Esophagus (tissue), 2 donors: Measurements from ENCODE around the gene MDGA2. TPM values are rescaled to one million over a fixed set of nuclear protein-coding genes. Genes with fewer than 3 reads are reported as not detected.

Experiments used
- H3K27ac ChIP-seq, 2 donors: one replicate each; pipeline ENCODE4 v1.5.1; 2013; ENCODE audit warnings: low read depth in 2 of 2, mild to moderate bottlenecking in 2 of 2, inconsistent platforms in 1 of 2, low read length in 1 of 2, moderate library complexity in 1 of 2
- H3K27me3 ChIP-seq, 2 donors: one replicate each; pipeline ENCODE4 v1.6.1; 2013; ENCODE audit warnings: low read length in 2 of 2, control low read depth in 1 of 2, mild to moderate bottlenecking in 1 of 2; ENCODE audit not compliant: insufficient read depth in 2 of 2, control insufficient read depth in 1 of 2
- H3K36me3 ChIP-seq, 2 donors: one replicate each; pipeline ENCODE4 v1.6.1; 2013; ENCODE audit warnings: low read length in 1 of 2; ENCODE audit not compliant: control insufficient read depth in 2 of 2, insufficient read depth in 2 of 2
- H3K4me1 ChIP-seq, 2 donors: one replicate each; pipeline ENCODE4 v1.6.1; 2013; ENCODE audit warnings: low read length in 1 of 2; ENCODE audit not compliant: control insufficient read depth in 2 of 2, insufficient read depth in 2 of 2
- H3K4me3 ChIP-seq, 2 donors: one replicate each; pipeline ENCODE4 v1.5.1; 2013; ENCODE audit warnings: low read length in 2 of 2, mild to moderate bottlenecking in 2 of 2, low read depth in 1 of 2, moderate library complexity in 1 of 2
- H3K9me3 ChIP-seq, 2 donors: one replicate each; pipeline ENCODE4 v1.6.1; 2013; ENCODE audit warnings: mild to moderate bottlenecking in 2 of 2, low read depth in 1 of 2, low read length in 1 of 2, moderate library complexity in 1 of 2; ENCODE audit not compliant: control insufficient read depth in 2 of 2, insufficient read depth in 1 of 2
- whole genome bisulfite sequencing, 2 donors: extraction: QIAGEN DNeasy Blood & Tissue Kit; methylation state at CpG; one replicate each; pipeline ENCODE4 v1.1.7; 2013; 5-methylcytosine and 5-hydroxymethylcytosine counted together
- polyA plus RNA-seq, 2 donors: library from polyadenylated mRNA; stranded (reverse); fragments of 200-250 nt; gene quantifications; one replicate each; pipeline ENCODE4 v1.2.3, GENCODE V29; 2013
- donor health status: healthy with polysubstance abuse.
- donor health status: Bipolar disorder and iron deficiency.

MDGA2 gene
- polyA plus RNA-seq, 2 donors = not detected

DNA sequence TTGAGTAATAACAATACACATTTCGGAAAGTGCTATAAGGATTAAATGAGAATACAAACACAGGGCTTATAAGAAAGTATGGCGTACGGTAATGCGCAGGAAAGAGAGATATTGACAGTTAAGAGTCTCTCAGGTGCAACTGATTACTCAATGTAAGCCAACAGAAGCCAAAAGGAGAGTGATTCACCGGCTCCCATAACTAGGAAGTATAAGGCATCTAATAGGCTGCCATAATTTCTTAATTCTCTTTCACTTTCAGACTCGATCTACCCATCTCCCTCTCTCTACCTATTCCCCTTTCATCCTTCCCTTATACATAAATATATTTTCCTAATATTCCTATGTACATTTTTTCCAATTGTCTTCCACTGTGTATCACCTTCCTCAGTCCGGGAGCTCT lies 90.0 kb downstream of the MDGA2 start:
- Histone ChIP-seq H3K4me1 (no peaks in the 10 kb centered on the region), H3K9me3 (no peaks in the 10 kb centered on the region), H3K4me3 (no peak overlapping the region), H3K27ac (no peak overlapping the region), H3K36me3 (no peaks in the 10 kb centered on the region), H3K27me3 (no peaks in the 10 kb centered on the region)
- 87 to 88% methylated on average over 7 of the region's 7 CpGs for WGBS, 2 donors

DNA sequence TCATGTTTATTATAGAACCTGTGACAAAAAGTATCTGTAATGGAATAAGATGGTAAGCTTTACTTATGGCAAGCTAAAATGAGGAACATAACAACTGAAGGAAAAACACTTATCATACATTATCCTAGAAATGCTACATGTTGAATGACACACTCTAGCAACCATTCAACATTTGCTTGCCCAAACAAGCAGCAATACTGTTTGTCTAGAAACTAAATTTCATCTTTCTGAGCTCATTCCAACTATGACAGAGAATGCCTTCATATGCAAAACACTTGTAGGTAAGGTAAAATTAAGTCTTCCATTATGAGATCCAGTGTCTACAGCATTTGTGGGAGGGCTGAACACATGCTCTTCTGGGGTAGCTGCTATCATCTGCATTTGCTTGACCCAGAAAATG lies 108.1 kb downstream of the MDGA2 start:
- Histone ChIP-seq H3K27me3 (no peaks in the 10 kb centered on the region), H3K4me1 (no peaks in the 10 kb centered on the region), H3K27ac (no peak overlapping the region), H3K36me3 (no peaks in the 10 kb centered on the region), H3K4me3 (no peak overlapping the region), H3K9me3 (peaks cover 7 to 10% of the 10 kb centered on the region in 2 donors)

DNA sequence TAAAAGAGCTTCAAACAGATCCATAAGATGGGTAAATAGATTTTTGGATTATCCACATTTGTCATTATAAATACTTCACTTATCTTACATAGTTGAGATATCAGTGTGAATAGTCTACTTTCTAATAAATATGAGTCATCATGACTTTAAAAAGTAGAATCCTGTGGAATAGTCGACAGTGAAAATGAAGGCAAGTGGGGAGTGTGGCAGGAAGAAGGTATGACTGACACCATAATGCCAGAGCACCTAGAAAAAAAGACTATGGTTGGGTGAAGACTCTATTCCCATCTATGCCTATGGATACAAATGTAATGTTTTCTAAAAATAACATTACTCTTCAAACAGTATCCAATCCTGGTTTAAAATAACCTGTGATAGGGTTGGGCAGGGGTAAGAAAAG lies 117.5 kb downstream of the MDGA2 start:
- no peaks in the 10 kb centered on the region for H3K9me3 ChIP-seq
- no peak overlapping the region for H3K27ac ChIP-seq
- H3K36me3 ChIP-seq = no peaks in the 10 kb centered on the region
- 43% methylated on average over 1 of the region's 1 CpG for WGBS, 2 donors
- no peaks in the 10 kb centered on the region for H3K27me3 ChIP-seq
- no peak overlapping the region for H3K4me3 ChIP-seq
- H3K4me1 ChIP-seq = no peaks in the 10 kb centered on the region

DNA sequence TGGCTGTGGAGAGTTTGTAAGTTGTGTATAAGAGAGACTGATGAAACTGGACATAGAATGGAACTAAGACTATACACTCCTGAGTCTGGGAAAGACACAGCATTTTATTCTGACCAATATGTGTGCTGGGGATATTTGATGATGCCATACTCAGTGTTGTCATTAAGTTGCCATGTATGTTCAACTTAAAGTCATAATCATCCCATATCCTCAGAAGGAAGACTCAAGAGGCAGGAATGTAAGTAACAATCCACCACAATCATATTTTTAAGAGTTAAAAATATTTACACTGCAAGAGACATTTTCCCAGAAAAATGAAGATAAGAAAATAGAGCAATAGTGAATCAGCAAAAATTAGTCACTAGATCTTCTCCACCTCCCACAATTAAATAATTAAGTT lies 120.1 kb downstream of the MDGA2 start:
- Histone ChIP-seq H3K27ac (no peak overlapping the region), H3K36me3 (no peaks in the 10 kb centered on the region)

DNA sequence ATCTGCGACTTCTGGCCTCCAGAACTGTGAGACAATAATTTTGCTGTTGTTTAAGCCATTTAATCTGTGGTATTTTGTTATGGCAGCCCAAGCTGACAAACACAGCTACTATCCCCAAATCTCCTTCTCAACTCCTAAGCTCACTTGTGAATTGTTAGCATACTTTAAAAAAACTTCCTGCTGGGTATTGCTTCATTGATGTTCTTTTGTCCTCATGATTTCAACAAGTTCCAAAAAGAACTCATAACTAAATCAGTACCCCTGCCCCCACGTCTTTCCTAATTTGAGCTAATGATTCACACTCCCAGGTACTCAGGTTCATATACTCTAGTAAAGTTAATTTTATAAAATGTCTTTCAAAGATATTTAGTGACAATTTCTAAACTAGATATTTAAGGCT lies 125.5 kb downstream of the MDGA2 start:
- Histone ChIP-seq H3K27ac (no peak overlapping the region), H3K4me1 (no peaks in the 10 kb centered on the region), H3K9me3 (no peaks in the 10 kb centered on the region), H3K27me3 (no peaks in the 10 kb centered on the region), H3K4me3 (no peak overlapping the region), H3K36me3 (no peaks in the 10 kb centered on the region)
- 63 to 78% methylated on average over 2 of the region's 2 CpGs for WGBS, 2 donors

More for the DNA sequence above, 120.1 kb downstream of the MDGA2 start:
- H3K27me3 ChIP-seq = no peaks in the 10 kb centered on the region
- no peak overlapping the region for H3K4me3 ChIP-seq
- H3K4me1 ChIP-seq = no peaks in the 10 kb centered on the region
- no peaks in the 10 kb centered on the region for H3K9me3 ChIP-seq

DNA sequence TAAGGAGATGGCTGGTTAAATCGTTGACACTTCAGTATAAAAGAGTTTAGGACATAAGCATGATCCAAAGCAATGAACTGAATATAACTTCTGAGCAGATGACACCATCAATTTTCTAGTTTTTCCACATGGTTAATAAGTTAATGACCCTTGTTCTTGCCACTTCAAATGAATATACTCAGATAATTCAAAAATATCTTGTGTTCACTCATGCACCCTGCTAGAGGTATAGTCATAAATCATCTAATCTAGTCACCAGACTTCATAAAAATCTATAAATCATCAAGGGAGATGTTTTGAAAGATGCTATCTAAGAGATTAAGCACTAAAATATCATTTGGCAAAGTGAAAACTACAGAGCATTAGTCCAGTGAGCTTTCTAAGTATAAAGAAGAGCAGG lies 131.9 kb downstream of the MDGA2 start:
- no peaks in the 10 kb centered on the region for H3K4me1 ChIP-seq
- 67 to 75% methylated on average over 1 of the region's 1 CpG for WGBS, 2 donors
- no peaks in the 10 kb centered on the region for H3K27me3 ChIP-seq
- H3K9me3 ChIP-seq = peaks cover 0 to 3% of the 10 kb centered on the region in 2 donors
- H3K27ac ChIP-seq = no peak overlapping the region
- H3K4me3 ChIP-seq = no peak overlapping the region
- no peaks in the 10 kb centered on the region for H3K36me3 ChIP-seq

DNA sequence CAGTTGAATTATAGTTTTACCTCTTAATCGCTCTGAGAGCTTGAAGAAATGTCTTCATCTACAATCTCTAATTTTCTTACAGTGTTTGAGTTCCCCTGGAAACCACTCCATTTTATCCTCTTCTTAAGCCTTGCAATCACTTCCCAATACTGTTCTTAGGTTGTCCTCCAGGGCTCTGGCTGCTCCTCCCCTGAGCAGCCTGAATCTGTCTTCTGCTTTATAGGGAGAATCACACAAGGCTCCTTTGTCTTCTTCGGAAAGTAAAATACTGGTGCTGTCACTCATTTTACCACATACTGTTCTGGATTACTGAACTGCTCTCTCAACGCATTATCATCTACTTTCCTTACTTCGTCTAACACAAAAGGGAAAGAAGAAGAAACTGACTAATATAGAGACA lies 133.7 kb downstream of the MDGA2 start:
- Histone ChIP-seq H3K4me3 (no peak overlapping the region), H3K36me3 (no peaks in the 10 kb centered on the region), H3K4me1 (no peaks in the 10 kb centered on the region), H3K9me3 (peaks cover 0 to 3% of the 10 kb centered on the region in 2 donors), H3K27me3 (no peaks in the 10 kb centered on the region), H3K27ac (no peak overlapping the region)
- WGBS, 2 donors = 71 to 72% methylated on average over 4 of the region's 4 CpGs

DNA sequence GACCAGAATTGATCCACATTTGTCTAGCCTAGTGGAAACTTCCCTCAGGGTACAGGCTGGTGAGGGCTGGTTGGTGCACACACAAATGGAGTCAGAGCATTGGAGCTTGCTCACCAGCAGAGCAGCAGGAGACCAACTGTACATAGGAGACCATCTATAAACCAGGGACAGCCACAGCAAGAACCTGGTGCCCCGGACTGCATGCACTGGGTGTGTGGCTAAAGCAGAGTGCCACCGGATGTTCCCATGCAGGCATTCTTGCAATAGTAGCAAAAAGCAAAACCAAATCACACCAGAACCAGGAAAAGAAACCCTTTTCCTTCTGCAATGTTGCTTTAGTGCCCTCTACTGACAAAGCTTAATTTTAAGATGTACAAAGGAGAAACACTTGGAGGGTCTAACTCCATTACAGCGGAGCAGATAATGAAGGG lies 136.4 kb downstream of the MDGA2 start:
- Histone ChIP-seq H3K27ac (no peak overlapping the region), H3K4me3 (no peak overlapping the region), H3K4me1 (no peaks in the 10 kb centered on the region), H3K36me3 (no peaks in the 10 kb centered on the region), H3K27me3 (no peaks in the 10 kb centered on the region), H3K9me3 (peaks cover 0 to 3% of the 10 kb centered on the region in 2 donors)
- 51 to 52% methylated on average over 3 of the region's 3 CpGs for WGBS, 2 donors

DNA sequence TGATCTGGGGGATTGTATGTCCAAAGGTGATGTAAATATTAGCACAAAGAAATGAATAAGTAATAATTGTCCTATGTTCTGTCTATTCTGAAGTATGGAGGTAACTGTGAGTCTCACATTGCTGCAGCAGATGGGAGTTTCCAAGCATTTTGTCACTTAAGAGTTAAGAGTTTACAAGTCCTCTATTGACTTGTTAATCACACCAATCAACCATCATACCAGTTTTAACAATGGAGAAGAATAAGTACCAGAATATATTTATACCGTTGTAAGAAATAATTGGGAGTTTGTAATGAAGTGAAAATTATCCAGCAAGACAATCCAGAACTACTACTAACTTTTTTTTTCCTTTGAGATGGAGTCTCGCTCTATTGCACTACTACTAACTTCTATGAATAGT lies 139.1 kb downstream of the MDGA2 start:
- no peaks in the 10 kb centered on the region for H3K4me1 ChIP-seq
- no peaks in the 10 kb centered on the region for H3K27me3 ChIP-seq
- H3K36me3 ChIP-seq = no peaks in the 10 kb centered on the region
- H3K27ac ChIP-seq = no peak overlapping the region
- H3K9me3 ChIP-seq = peaks cover 0 to 3% of the 10 kb centered on the region in 2 donors
- H3K4me3 ChIP-seq = no peak overlapping the region
- WGBS, 2 donors = 50 to 63% methylated on average over 2 of the region's 2 CpGs

DNA sequence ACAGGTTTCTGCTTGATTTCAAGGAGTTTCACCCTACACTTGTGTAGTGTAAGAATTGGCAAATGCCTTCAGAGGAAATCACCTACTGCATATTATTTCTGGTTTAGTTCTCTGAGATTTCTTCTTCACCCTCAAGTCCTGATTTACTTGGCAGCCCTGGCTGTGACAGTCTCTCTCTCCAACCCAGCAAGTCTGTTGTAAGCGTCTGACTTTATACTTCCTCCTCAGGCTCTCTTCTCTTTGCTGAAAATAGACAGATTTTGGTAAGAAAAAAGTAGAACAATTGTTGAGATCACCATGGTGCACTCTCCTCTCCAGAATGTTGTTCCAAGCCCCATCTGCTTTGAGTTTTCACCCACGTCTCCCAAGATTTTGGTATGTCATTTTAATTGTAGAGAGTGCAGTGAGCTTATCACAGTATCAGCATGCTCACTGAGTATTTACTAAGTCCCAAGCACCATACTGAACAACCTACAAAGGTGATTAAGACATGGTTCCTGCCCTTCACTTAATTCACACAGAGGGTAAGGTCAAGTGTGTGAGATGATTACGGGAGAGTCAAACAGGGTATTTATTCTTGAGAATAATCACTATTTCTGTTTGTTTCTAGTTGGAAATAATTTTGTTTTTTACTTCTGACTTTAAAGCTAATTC lies 148.7 kb downstream of the MDGA2 start:
- H3K4me3 ChIP-seq = no peak overlapping the region
- no peaks in the 10 kb centered on the region for H3K4me1 ChIP-seq
- no peaks in the 10 kb centered on the region for H3K36me3 ChIP-seq
- 72 to 78% methylated on average over 3 of the region's 3 CpGs for WGBS, 2 donors
- H3K27ac ChIP-seq = no peak overlapping the region
- H3K9me3 ChIP-seq = no peaks in the 10 kb centered on the region
- no peaks in the 10 kb centered on the region for H3K27me3 ChIP-seq
